Measurements from ENCODE around the gene MRGPRE.

MRGPRE gene

GRCh38 chr11:3227568-3228444, 4.4 kb downstream of the MRGPRE start:
- no peak for DNase-seq (ENCODE audit: low read depth)
- no peak overlapping the region for H3K4me3 ChIP-seq (ENCODE audit: low read depth, low read length)

GRCh38 chr11:3226846-3227567, 5.2 kb downstream of the MRGPRE start:
- no peak overlapping the region for H3K4me3 ChIP-seq (ENCODE audit: low read depth, low read length)
- DNase-seq (ENCODE audit: low read depth) = no peak

- no peak for DNase-seq (ENCODE audit: low read depth)
- H3K4me3 ChIP-seq (ENCODE audit: low read depth, low read length) = no peak overlapping the region
These were observed 6.1 kb downstream of the MRGPRE start for GRCh38 chr11:3225826-3226750.

- no peak overlapping the region for H3K4me3 ChIP-seq (ENCODE audit: low read depth, low read length)
These were observed 7.0 kb downstream of the MRGPRE start for GRCh38 chr11:3225159-3225758.

GRCh38 chr11:3224401-3225057, 7.7 kb downstream of the MRGPRE start:
- DNase-seq (ENCODE audit: low read depth) = no peak
- H3K4me3 ChIP-seq (ENCODE audit: low read depth, low read length) = no peak overlapping the region

More at GRCh38 chr11:3225159-3225758, 7.0 kb downstream of the MRGPRE start:
- no peak for DNase-seq (ENCODE audit: low read depth)

GRCh38 chr11:3223932-3224381, 8.3 kb downstream of the MRGPRE start:
- no peak overlapping the region for H3K4me3 ChIP-seq (ENCODE audit: low read depth, low read length)
- DNase-seq (ENCODE audit: low read depth) = no peak

- DNase-seq (ENCODE audit: low read depth) = no peak
- H3K4me3 ChIP-seq (ENCODE audit: low read depth, low read length) = no peak overlapping the region
These were observed 9.0 kb downstream of the MRGPRE start for GRCh38 chr11:3222941-3223915.

GRCh38 chr11:3222003-3222855, 10.0 kb downstream of the MRGPRE start:
- no peak overlapping the region for H3K4me3 ChIP-seq (ENCODE audit: low read depth, low read length)
- DNase-seq (ENCODE audit: low read depth) = no peak

- DNase-seq (ENCODE audit: low read depth) = no peak
- no peak overlapping the region for H3K4me3 ChIP-seq (ENCODE audit: low read depth, low read length)
These were observed 10.7 kb downstream of the MRGPRE start for GRCh38 chr11:3221408-3222002.

- no peak overlapping the region for H3K4me3 ChIP-seq (ENCODE audit: low read depth, low read length)
- no peak for DNase-seq (ENCODE audit: low read depth)
These were observed 11.5 kb downstream of the MRGPRE start for GRCh38 chr11:3220521-3221407.

- no peak for DNase-seq (ENCODE audit: low read depth)
- no peak overlapping the region for H3K4me3 ChIP-seq (ENCODE audit: low read depth, low read length)
These were observed 12.1 kb downstream of the MRGPRE start for GRCh38 chr11:3220101-3220500.

GRCh38 chr11:3219281-3219892, 12.8 kb downstream of the MRGPRE start:
- H3K4me3 ChIP-seq (ENCODE audit: low read depth, low read length) = no peak overlapping the region
- DNase-seq (ENCODE audit: low read depth) = no peak

- no peak for DNase-seq (ENCODE audit: low read depth)
These were observed 13.5 kb downstream of the MRGPRE start, which contains the start of gene MRGPRG for GRCh38 chr11:3218483-3219280. MRGPRG (minus strand) TSS chr11:3218813; CDS start chr11:3218813, 0 bp downstream.

GRCh38 chr11:3217818-3218482, 14.3 kb downstream of the MRGPRE start:
- no peak for DNase-seq (ENCODE audit: low read depth)
- no peak overlapping the region for H3K4me3 ChIP-seq (ENCODE audit: low read depth, low read length)

More at GRCh38 chr11:3218483-3219280, 13.5 kb downstream of the MRGPRE start, which contains the start of gene MRGPRG:
- no peak within 1 kb of the TSS for H3K4me3 ChIP-seq (ENCODE audit: low read depth, low read length)
